ENCODE results near the gene TSKU. TPM values are rescaled to one million over a fixed set of nuclear protein-coding genes. Genes with fewer than 3 reads are reported as not detected.

The TSKU gene
- total RNA-seq, 1 donor from 2014 or later, result 121 TPM

GRCh38 chr11:76792505-76793264 lies 9.5 kb downstream of the TSKU start:
- H3K36me3 ChIP-seq, result peaks cover 14 to 19% of the 10 kb centered on the region in 2 donors
- no peak overlapping the region for H3K27ac ChIP-seq
- intact Hi-C loops (cut with DNase I), result no loop called here
- no peak overlapping the region for H3K4me3 ChIP-seq
- no peaks in the 10 kb centered on the region for H3K9me3 ChIP-seq
- no peaks in the 10 kb centered on the region for H3K27me3 ChIP-seq
- peak in 1 of 2 donors; percentile 55 for DNase-seq (ENCODE audit: low spot score in 2 of 2)
- no peak for TF ChIP-seq CTCF (IDR thresholded peaks at IDR 0.05)
- H3K4me1 ChIP-seq, result peaks cover 0 to 13% of the 10 kb centered on the region in 2 donors

- DNase-seq (ENCODE audit: low spot score in 2 of 2), result peak in 1 of 2 donors; percentile 48
Observed at GRCh38 chr11:76793391-76794291, 10.5 kb downstream of the TSKU start.

GRCh38 chr11:76794371-76795289 lies 11.5 kb downstream of the TSKU start:
- Histone ChIP-seq H3K36me3 (peaks cover 14 to 20% of the 10 kb centered on the region in 2 donors), H3K4me3 (no peak overlapping the region), H3K27me3 (no peaks in the 10 kb centered on the region), H3K4me1 (peaks cover 0 to 3% of the 10 kb centered on the region in 2 donors), H3K27ac (no peak overlapping the region), H3K9me3 (no peaks in the 10 kb centered on the region)
- TF ChIP-seq CTCF (IDR thresholded peaks at IDR 0.05), result no peak
- peak in 1 of 2 donors; percentile 55 for DNase-seq (ENCODE audit: low spot score in 2 of 2)
- intact Hi-C loops (cut with DNase I), result no loop called here

More at GRCh38 chr11:76793391-76794291, 10.5 kb downstream of the TSKU start:
- no peak for TF ChIP-seq CTCF (IDR thresholded peaks at IDR 0.05)
- Histone ChIP-seq H3K27ac (no peak overlapping the region), H3K36me3 (peaks cover 14 to 20% of the 10 kb centered on the region in 2 donors), H3K4me1 (peaks cover 0 to 6% of the 10 kb centered on the region in 2 donors), H3K9me3 (no peaks in the 10 kb centered on the region), H3K27me3 (no peaks in the 10 kb centered on the region), H3K4me3 (no peak overlapping the region)
- intact Hi-C loops (cut with DNase I), result no loop called here

- H3K36me3 ChIP-seq, result peaks cover 14 to 20% of the 10 kb centered on the region in 2 donors
- TF ChIP-seq CTCF (IDR thresholded peaks at IDR 0.05), result no peak
- DNase-seq (ENCODE audit: low spot score in 2 of 2), result peak in 1 of 2 donors; percentile 60
- no peaks in the 10 kb centered on the region for H3K9me3 ChIP-seq
- H3K27ac ChIP-seq, result no peak overlapping the region
- intact Hi-C loops (cut with DNase I), result no loop called here
- no peaks in the 10 kb centered on the region for H3K27me3 ChIP-seq
- H3K4me1 ChIP-seq, result peaks cover 0 to 4% of the 10 kb centered on the region in 2 donors
- no peak overlapping the region for H3K4me3 ChIP-seq
Observed at GRCh38 chr11:76795290-76795935, 12.3 kb downstream of the TSKU start.
